GM21528 (cell line): ENCODE measurements around the gene KMT5B.
"Not testable (repeated sequence)": the region's sequence is repeated elsewhere in the genome, so short reads cannot be mapped to it uniquely, and the experiment has no call there.

ENCODE experiments used
- ATAC-seq: cut with Tn5 transposase; IDR thresholded peaks from one replicate; pipeline ENCODE4 v1.9.1; 2021; ENCODE audit warnings: mild to moderate bottlenecking, moderate library complexity; ENCODE audit not compliant: unreplicated experiment, low FRiP score

The KMT5B gene

DNA sequence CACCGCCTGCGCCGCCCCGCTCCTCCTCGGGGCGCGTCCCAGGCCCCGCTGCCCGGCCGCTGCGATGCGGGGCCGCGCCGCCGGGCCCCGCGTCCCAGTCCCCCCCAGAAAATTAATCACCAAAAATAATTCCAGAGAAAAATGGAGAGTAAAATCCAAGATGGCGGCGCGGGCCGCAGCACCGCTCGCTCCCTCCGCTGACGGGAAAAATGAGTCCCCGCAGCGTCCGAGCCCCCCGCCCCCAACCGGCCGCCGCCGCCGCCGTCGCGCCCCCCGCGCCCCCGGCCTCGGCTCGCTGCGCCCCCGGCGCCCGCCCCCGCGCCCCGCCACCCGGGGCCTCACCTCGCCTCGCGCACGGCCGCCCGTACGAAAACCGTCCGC lies at the start of gene KMT5B:
Gene KMT5B, minus strand, starts transcription at position 162 of the 381 bp plus-strand sequence. CDS start 23,220 bp downstream, outside the sequence.
- peak; percentile 29 for ATAC-seq

- no peak for ATAC-seq
Observed at GRCh38 chr11:68262544-68262827, 49.4 kb upstream of the KMT5B start.

DNA sequence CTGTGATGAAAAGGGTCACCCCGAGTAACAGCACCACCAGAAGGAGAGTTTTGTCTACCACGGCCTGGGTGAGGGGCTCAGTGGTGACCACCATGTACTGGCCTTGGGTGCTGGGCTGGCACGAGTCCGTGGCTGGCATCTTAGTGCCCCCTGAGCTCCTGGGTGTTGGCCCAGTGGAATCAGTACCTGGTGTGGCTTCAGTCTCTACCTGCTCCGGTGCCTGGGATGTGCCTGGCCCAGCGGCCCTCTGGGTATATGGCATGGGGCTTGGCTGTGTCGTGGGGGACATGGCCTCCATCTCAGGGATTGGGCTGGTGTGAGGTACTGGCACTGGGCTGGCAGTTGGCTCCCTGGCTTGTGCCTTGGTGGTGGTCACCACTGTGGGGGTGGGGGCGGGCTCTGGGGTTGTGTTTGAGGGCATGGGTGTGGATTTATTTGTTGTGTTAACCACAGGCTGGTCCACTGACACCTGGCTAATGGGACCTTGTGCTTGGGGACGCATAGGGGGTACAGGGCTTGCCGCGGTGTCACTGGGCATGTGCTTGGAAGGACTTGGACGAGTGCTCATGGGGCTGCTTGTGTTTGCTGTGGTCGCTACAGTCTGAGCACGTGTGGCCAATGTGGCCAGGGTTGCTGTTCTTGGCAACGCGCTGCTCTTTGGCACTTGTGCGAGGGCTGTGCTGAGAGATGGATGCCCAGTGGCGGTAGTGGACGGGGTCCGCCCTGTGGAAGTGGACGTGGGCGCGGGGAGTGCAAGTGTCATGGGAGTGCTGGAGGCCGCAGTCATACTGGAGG lies 48.9 kb upstream of the KMT5B start:
- no peak for ATAC-seq

DNA sequence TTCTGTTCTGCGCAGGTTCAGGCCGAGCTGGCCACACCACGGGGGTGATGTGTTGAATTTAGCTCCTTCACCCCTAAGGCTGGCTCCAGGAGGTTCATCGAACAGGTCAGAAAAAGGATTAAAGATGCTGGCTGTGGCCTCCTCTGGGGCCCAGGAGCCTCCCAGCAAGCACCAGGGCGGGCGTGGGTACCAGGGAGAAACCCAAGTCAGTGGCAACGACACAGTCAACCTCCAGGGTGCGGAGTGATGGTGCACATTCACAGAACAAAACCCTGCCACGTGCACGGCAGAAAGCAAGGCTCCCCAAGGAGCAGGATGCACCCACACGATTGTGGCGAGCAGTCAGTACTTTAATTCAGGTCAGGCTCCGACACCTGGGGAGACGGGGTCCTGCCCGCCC lies 47.9 kb upstream of the KMT5B start:
- no peak for ATAC-seq

- ATAC-seq: no peak
Observed at GRCh38 chr11:68260484-68260883, 47.4 kb upstream of the KMT5B start.

DNA sequence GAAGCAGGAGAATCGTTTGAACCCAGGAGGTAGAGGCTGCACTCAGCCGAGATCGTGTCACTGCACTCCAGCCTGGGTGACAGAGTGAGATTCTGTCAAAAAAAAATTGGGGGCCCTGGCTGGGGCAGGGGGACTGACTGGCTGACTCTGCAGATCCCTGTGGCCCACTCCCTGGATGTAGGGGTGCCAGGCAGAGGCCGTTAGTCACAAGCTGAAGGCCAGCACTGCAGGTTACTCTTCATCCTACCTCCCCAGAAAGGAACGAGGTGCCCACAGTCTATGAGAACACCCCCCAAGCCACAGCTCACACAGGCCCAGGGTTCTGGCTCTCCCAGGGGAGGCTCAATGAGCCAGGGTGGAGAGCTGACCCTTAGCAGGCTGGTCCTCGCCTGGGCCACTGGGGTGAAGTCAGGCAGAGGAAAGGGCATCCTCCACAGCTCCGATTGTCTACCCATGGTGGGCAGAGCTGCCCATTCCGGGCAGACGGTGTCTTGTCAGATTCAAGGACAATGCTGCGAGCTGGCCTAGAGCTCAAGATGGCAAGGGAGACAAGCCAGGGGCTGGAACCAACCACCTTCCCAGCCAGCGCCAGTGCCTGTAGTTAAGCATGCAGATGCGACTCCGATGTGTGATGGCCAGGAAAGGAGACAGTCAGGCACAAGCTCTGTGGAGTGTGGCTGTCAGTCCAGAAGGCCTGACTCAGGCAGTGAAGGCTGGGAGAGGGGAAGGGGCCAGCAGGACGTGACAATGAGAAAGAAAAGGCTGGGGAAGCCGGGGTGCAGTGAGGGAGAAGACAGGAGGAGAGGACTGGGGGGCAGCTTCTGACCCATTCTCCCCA lies 46.2 kb upstream of the KMT5B start:
- ATAC-seq: no peak

DNA sequence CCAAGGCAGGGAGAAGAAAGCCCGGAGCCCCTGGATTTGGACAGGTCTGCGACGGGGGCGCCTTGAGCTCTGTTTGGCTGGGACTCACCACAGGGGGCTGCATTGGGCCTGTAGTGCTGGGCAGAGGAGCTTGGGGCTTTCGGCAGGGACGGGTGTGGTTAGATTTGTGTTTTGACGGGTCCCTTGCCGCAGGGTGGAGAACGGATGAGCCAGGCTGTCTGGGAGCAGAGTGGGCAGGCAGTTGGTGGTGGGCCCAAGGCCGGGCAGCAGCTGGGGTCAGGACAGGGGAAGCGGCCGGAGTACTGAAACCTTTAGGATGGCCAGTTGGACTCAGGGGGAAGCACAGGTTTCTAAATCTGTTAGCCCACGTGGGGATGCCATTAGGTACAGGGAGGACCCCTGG lies 45.3 kb upstream of the KMT5B start:
- no peak for ATAC-seq

DNA sequence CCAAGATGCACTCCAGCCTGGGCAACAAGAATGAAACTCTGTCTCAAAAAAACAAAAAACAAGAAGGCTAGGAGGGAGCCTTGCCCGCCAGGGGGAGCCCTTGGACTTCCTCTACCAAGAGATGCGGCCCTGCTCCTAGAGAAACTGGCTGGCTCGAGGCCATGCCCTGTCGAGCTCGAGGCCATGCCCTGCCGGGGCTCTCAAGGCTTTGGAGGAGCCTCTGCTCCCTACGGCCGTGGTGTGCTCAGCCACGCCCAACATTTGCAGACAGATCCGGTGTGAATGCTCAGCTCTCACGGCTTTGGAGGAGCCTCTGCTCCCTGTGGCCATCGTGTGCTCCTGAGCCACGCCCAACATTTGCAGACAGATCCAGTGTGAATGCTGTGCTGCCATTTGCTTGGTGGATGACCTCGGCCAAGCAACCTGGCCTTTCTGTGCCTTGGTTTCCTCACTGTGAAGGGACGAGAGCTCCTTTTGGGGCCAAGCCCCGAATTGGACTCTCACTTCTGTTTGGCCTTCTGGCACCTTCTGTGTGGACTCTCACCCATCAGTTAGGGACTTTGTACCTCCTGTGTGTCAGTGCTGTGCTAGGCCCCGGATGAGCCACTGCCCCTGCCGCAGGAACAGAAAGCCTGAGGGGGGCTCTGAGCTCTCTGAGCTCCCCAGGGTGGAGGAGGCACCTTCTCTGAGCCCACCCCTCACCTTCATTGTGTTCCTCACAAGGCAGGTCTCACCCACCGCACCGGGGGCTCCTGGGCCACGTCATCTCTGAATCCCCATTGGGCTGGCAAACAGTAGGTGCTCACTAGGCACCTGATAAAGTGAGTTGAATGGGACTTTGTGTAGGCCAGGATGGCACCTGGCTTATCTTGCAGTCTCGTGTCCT lies 44.6 kb upstream of the KMT5B start:
- ATAC-seq: no peak

- no peak for ATAC-seq
Observed at GRCh38 chr11:68256331-68256741, 43.2 kb upstream of the KMT5B start.

DNA sequence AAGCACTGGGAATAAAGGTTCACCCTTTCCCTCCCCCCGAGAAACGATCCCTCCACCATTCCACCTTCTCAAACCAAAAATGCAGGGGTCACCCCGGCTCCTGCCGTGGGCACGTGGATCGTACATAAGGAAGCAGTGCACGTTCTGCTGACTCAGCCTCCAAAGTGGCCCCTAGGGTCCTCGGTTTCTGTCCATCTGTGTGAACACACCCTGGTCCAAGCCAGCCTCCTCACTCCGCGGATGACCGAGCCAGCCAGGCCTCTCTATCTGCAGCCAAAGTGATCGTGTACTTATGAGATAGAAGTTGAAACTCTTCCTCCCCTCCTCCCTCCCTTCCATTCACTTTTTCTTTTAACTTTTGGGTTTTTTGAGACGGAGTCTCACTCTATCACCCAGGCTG lies 42.4 kb upstream of the KMT5B start:
- no peak for ATAC-seq

GRCh38 chr11:68254421-68254820 lies 41.3 kb upstream of the KMT5B start:
- ATAC-seq: no peak

- no peak for ATAC-seq
Observed at GRCh38 chr11:68251765-68252164, 38.7 kb upstream of the KMT5B start.

- ATAC-seq: not testable (repeated sequence)
Observed at GRCh38 chr11:68244912-68245311, 31.8 kb upstream of the KMT5B start.

DNA sequence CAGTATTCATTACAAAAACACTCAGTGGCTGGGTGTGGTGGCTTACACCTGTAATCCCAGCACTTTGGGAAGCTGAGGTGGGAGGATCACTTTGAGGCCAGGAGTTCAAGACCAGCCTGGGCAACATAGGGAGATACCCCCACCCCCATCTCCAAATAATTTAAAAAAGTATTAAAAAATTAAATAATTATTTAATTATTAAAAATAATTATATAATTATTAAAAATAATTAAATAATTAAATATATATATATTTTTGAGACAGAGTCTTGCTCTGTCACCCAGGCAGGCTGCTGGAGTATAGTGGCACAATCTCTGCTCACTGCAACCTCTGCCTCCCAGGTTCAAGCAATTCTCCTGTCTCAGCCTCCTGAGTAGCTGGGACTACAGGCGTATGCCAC lies 30.8 kb upstream of the KMT5B start:
- ATAC-seq: not testable (repeated sequence)

DNA sequence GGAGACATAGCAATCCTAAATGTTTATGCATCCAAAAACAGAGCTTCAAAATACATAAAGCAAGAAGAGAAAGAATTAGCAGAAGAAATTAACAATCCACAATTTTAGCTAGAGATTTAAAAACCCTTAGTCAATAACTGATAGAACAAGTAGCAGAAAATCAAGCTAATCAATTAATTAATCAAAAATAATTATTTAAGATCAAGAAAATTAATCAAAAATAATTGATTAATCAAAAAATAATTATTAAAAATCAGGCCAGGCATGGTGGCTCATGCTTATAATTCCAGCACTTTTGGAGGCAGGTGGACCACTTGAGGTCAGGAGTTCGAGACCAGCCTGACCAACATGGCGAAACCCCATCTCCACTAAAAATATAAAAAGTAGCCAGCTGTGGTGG lies 29.5 kb upstream of the KMT5B start:
- no peak for ATAC-seq

DNA sequence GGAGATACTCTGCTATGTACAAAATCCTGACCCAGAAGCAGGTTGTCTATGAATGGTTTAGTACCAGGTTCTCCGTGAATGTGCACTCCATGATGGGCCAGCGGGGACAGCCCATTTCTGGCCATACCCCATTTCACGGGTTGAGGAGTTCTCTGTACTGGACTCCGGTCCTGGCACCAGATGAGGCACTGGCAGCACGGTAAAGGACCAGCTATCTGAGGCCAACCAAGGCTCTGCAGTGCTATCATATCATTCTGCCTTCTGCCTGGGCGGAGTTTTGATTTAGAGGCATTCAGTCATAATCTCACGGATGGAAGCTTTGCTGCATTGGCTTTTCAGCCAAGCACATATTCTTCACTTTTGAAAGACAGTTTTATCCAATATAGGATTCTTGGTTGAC lies 18.5 kb upstream of the KMT5B start:
- no peak for ATAC-seq

- no peak for ATAC-seq
Observed at GRCh38 chr11:68229601-68230000, 16.5 kb upstream of the KMT5B start.

GRCh38 chr11:68226421-68226820 lies 13.3 kb upstream of the KMT5B start:
- no peak for ATAC-seq

DNA sequence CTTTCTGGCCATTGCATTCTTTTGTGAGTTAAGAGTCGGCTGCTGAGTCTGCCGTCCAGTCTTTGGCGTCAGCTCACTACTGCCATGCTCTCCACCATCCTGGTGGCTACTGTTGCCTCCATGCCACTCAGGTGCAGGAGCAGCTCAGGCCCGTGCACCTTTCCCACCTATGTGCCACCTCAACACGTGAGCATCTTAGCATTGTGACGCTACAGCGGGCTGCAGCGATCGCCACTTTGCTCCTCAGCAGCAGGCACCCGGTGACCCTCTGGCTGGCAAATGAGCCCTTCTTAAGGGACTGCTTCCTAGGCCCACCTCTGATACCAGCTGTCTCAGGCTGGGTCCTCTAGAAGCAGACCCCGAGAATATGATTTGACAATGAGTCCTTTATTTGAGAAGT lies 11.5 kb upstream of the KMT5B start:
- no peak for ATAC-seq

- no peak for ATAC-seq
Observed at GRCh38 chr11:68223275-68223674, 10.2 kb upstream of the KMT5B start.

GRCh38 chr11:68221406-68221805 lies 8.3 kb upstream of the KMT5B start:
- ATAC-seq: no peak
